Fibroblast of skin of right biceps (primary cell): ENCODE results near the gene ZNF775.
A peak's percentile ranks its signal among the peaks of the same experiment; 100 is the strongest.
"Not testable (repeated sequence)": the region's sequence is repeated elsewhere in the genome, so short reads cannot be mapped to it uniquely, and the experiment has no call there.

ENCODE experiments used
- DNase-seq: peaks from one replicate; pipeline ENCODE4 v3.0.0-alpha.2; 2013

Gene ZNF775

GRCh38 chr7:150383710-150384397 lies 4.7 kb downstream of the ZNF775 start:
- no peak for DNase-seq

GRCh38 chr7:150384406-150385301 lies 5.5 kb downstream of the ZNF775 start:
- no peak for DNase-seq

- DNase-seq: no peak
Measured at GRCh38 chr7:150385302-150385723, 6.2 kb downstream of the ZNF775 start.

- not testable (repeated sequence) for DNase-seq
Measured at GRCh38 chr7:150385884-150386283, 6.8 kb downstream of the ZNF775 start.

- DNase-seq: no peak
Measured at GRCh38 chr7:150388306-150388705, 9.2 kb downstream of the ZNF775 start.

- peak; percentile 14 for DNase-seq
Measured at GRCh38 chr7:150388709-150389531, 9.8 kb downstream of the ZNF775 start.

GRCh38 chr7:150389532-150389816 lies 10.3 kb downstream of the ZNF775 start:
- DNase-seq: no peak

- DNase-seq: peak; percentile 44
Measured at GRCh38 chr7:150390205-150390604, 11.1 kb downstream of the ZNF775 start.

- no peak for DNase-seq
Measured at GRCh38 chr7:150393325-150393724, 14.2 kb downstream of the ZNF775 start.

GRCh38 chr7:150396426-150396825 lies 17.3 kb downstream of the ZNF775 start:
- no peak for DNase-seq

GRCh38 chr7:150396851-150397260 lies 17.7 kb downstream of the ZNF775 start:
- DNase-seq: no peak

- no peak for DNase-seq
Measured at GRCh38 chr7:150397346-150398107, 18.4 kb downstream of the ZNF775 start.

GRCh38 chr7:150398108-150398964 lies 19.2 kb downstream of the ZNF775 start:
- DNase-seq: no peak

- no peak for DNase-seq
Measured at GRCh38 chr7:150398965-150399320, 19.8 kb downstream of the ZNF775 start.

- DNase-seq: no peak
Measured at GRCh38 chr7:150399421-150400007, 20.4 kb downstream of the ZNF775 start.

GRCh38 chr7:150400008-150400787 lies 21.1 kb downstream of the ZNF775 start:
- peak; percentile 22 for DNase-seq

GRCh38 chr7:150400788-150401423 lies 21.8 kb downstream of the ZNF775 start:
- no peak for DNase-seq

- no peak for DNase-seq
Measured at GRCh38 chr7:150401424-150401790, 22.3 kb downstream of the ZNF775 start.

- peak; percentile 18 for DNase-seq
Measured at GRCh38 chr7:150401861-150402631, 22.9 kb downstream of the ZNF775 start.
